Pulmonary artery endothelial cell (primary cell): ENCODE results near the gene PRPF31. TPM values are rescaled to one million over a fixed set of nuclear protein-coding genes. Genes with fewer than 3 reads are reported as not detected.

Experiments
- DNase-seq: peaks from one replicate; pipeline ENCODE4 v3.0.0-alpha.2; 2011; ENCODE audit warnings: low read depth, low spot score
- total RNA-seq: library from RNA; depleted of rRNA; stranded (reverse); fragments of >200 nt; gene quantifications from 2 replicates; pipeline ENCODE4 v1.2.3, GENCODE V29; 2014

The PRPF31 gene
- total RNA-seq, 1 donor from 2014 or later: 81.6 TPM

- DNase-seq: no peak
Observed at GRCh38 chr19:54141356-54141755, 25.8 kb downstream of the PRPF31 start.

GRCh38 chr19:54142166-54142780 is 26.7 kb downstream of the PRPF31 start:
- no peak for DNase-seq

- DNase-seq: no peak
Observed at GRCh38 chr19:54145541-54146158, 30.1 kb downstream of the PRPF31 start.

- DNase-seq: no peak
Observed at GRCh38 chr19:54147676-54148075, 32.1 kb downstream of the PRPF31 start.

GRCh38 chr19:54148158-54148557 is 32.6 kb downstream of the PRPF31 start:
- DNase-seq: no peak

- peak; percentile 64 for DNase-seq
Observed at GRCh38 chr19:54149021-54149812, 33.7 kb downstream of the PRPF31 start.

- no peak for DNase-seq
Observed at GRCh38 chr19:54151362-54152035, 35.9 kb downstream of the PRPF31 start.

GRCh38 chr19:54152267-54152666 is 36.7 kb downstream of the PRPF31 start:
- DNase-seq: no peak

GRCh38 chr19:54152878-54153524 is 37.4 kb downstream of the PRPF31 start:
- no peak for DNase-seq

- no peak for DNase-seq
Observed at GRCh38 chr19:54153731-54154326, 38.3 kb downstream of the PRPF31 start.

GRCh38 chr19:54154603-54155345 is 39.2 kb downstream of the PRPF31 start:
- no peak for DNase-seq

GRCh38 chr19:54155694-54156093 is 40.1 kb downstream of the PRPF31 start:
- no peak for DNase-seq

- DNase-seq: no peak
Observed at GRCh38 chr19:54156490-54156889, 40.9 kb downstream of the PRPF31 start.

GRCh38 chr19:54156953-54157352 is 41.4 kb downstream of the PRPF31 start:
- no peak for DNase-seq

- no peak for DNase-seq
Observed at GRCh38 chr19:54158812-54159351, 43.3 kb downstream of the PRPF31 start.

GRCh38 chr19:54159352-54160181 is 44.0 kb downstream of the PRPF31 start, which contains the start of gene LENG1:
Gene LENG1, minus strand, starts transcription at chr19:54159721. Its CDS starts 26 bp downstream, at chr19:54159695.
- DNase-seq: peak; percentile 100

- DNase-seq: no peak
Observed at GRCh38 chr19:54160182-54160811, 44.7 kb downstream of the PRPF31 start.

GRCh38 chr19:54160854-54161253 is 45.3 kb downstream of the PRPF31 start:
- DNase-seq: no peak
